Stimulated activated CD4-positive, alpha-beta T cell treated with anti-CD3 and anti-CD28 coated beads, Interleukin-2, amount 100 ng/mL, for 48 hours (primary cell): Measurements from ENCODE around the gene NIPAL1.
"Not testable (repeated sequence)": the region's sequence is repeated elsewhere in the genome, so short reads cannot be mapped to it uniquely, and the experiment has no call there.

Experiments used
- DNase-seq, 2 donors: peaks; one replicate each; pipeline ENCODE4 v3.0.0-alpha.2; 2020

The NIPAL1 gene

DNA sequence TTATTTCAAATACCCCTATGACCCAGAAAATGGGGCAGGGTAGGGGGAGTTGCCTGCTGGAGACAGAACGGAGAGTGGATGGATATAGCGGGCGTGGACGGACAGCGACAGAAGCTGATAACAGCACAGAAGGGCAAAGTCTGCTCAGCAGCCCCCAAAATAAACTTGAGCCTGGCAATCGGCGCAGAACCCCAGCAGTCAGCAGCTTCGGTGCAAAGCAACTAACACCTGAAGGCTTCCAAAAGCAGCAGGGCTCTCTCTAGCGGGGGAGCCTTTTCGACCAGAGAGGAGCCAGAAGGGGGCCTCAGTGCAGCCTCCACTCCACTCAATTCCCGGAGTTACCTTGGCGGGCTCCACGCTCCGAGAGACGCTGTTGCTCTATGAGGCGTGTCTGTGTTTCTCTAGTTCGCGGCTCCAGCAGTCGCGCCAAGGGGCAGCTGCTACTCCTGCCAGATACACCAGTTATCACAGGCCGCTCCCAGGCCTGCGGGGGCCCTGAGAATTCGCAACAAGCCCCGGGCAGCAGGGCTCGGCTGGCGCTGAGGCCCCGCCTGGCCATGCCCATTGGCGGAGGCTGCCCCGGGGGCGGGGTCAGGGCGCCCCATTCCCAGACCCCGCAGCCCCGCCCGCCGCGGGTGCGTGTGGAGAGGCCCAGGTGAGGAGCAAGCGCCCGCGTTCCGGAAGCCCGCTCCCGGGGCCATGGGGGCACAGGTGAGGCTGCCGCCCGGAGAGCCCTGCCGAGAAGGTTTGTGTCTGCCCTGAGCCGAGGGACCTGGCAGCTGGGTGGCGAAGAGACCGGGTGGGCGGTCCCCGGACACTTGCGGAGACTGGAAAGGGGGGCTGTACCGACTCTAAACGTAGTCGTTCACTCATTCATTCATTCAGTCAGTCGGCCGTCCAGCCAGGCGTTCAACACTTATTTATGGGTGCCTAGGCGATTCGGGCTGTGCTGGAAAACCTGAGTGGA is at the start of gene NIPAL1, which contains the start of gene CNGA1:
Gene NIPAL1 (plus strand): TSS at position 632 of the 967 bp plus-strand sequence. CDS start 68 bp downstream, at position 700.
Gene CNGA1 (minus strand): TSS at position 541 of the 967 bp plus-strand sequence. CDS start 63,992 bp downstream, outside the sequence.
- DNase-seq = peak; percentile 54 to 66

DNA sequence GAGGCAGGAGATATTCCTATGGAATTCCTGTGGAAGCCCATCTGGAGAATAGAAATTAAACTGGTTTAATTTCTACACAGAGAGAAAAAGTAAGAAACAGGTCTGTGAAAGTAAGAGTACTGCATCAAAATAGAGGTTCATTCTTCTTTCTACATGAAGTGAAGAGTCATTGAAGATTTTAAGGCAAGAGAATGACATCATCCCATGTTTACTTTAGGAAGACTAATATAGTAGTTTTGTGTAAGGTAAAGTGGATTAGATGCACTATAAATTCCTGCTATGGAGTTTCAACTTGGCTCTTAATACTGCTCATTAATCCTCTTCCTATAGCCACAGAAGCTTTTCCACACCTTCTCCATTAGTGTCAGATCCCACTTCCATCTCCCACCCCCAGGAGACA is 47.7 kb upstream of the NIPAL1 start:
- DNase-seq = no peak

DNA sequence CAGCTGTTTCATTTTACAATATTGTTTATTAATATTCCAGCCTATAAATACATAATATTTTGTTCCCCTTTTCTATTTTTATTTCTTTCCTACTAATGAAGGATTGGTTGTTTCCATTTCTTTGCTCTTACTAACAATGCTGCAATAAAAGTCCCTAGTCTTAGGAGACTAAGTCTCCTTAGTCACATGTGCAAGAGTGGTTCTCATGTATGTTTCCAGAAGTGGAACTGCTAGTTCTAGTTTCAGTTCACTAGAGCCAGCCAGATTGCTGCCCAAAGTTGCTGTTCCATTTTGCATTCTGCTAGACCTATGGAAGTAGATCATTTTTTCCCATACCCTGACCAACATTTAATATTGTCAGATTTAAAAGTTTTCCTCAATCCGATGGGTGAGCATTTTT is 44.4 kb upstream of the NIPAL1 start:
- DNase-seq = no peak

DNA sequence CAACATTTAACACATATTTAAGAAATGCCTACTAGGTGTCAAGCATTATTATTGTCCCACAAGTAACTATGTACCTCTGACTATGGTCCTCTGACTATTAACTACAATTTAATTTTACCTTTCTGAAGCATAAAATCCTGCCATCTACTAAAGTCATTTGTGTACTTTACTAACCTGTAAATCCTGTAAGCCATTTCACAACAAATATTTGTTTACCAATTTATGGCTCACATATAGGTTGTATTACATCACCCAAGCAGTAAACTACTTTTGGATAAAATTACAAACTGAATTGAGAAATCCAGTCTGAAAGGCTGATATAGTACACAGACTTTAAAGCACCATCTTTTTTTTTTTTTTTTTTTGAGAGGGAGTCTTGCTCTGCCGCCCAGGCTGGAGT is 43.9 kb upstream of the NIPAL1 start:
- no peak for DNase-seq

DNA sequence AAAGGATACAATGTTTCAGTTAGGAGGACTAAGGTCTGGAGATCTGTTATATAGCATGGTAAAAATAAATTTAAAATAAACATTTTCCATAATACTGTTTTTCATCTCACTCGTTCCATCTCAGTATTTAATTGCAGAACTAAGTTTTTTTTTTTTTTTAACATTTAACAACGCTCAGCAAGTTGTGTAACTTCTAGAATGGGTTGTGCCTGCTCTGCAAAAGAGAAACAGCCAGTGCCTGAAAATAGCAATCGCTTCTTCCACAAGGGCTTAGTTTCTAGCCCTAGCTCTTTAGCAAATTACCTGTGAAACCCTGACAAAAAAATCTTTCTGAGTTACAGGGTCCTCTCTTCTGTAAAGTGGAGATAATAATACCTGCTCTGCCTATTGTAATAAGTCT is 42.0 kb upstream of the NIPAL1 start:
- DNase-seq = no peak

DNA sequence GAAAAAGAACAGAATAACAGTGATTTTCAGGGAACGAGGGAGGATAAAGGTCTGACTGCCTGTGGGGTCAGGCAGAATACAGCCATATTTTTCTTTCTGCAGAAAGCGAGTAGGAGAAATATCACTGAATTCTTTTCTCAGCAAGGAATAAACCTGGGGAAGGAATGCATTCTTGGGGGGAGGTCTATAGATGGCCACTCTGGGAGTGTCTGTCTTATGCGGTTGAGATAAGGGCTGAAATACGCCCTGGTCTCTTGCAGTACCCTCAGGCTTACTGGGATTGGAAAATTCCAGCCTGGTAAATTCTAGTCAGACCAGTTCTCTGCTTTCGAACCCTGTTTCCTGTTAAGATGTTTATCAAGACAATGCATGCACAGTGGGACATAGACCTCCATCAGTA is 26.4 kb upstream of the NIPAL1 start:
- no peak for DNase-seq

DNA sequence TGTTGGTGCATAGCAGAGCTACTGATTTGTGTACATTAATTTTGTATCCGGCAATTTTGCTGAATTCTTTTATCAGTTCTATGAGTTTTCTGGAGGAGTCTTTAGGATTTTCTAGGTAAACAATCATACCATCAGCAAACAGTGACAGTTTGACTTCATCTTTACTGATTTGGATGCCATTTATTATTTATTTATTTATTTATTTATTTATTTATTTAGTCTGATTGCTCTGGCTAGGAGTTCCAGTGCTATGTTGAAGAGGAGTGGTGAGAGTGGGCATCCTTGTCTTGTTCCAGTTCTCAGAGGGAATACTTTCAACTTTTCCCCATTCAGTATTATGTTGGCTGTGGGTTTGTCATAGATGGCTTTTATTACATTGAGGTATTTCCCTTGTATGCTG is 24.1 kb upstream of the NIPAL1 start:
- not testable (repeated sequence) for DNase-seq

DNA sequence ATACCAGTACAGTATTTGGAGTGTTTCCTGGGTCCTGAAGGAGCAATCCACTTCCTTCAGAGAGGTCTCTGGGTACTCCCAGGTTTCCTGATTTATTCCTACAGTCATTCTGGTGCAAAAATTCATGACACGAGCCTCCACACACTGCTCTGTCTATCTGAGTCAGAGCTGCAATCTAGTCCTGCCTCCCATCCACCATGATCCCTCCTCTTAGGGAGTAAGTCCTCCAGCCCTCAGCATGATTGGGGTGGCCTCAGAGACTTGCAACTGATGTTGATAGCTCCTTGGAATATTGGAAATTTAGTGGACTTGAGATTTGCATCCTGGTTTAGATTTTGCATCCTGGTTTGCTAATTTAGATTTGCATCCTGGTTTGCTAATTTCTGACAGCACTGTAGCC is 20.6 kb upstream of the NIPAL1 start:
- DNase-seq = no peak

DNA sequence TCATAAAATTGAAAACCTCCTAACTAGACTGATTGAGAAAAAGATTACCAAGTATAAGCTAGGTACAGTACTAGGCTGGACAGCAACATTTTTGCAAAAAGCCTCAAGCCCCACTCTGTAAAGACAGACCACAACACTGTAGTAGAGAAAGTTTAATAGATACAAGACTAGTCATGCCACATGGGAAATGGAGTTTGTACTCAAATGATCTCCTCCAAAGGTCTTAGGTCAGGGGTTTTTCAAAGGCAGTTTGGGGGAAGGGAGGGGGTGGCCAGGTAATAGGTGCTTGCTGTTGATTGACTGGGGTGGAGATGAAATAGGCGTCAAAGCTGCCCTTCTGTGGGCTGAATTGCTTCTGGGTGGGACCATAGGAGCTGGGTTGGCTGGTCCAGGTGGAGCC is 14.3 kb upstream of the NIPAL1 start:
- DNase-seq = no peak

DNA sequence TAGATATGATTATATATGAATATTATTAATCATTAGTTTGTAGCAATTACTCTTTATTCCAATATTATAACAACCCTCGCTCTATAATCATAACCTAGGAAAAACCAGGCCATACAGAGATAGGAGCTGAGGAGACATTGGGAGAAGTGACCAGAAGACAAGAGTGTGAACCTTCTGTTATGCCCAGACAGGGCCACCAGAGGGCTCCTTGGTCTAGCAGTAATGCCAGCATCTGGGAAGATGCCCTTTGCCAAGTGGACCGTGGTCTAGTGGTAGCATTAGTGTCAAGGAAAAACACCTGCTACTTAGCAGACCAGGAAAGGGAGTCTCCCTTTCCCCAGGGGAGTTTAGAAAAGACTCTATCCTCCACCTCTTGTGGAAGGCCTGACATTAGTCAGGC is 13.0 kb upstream of the NIPAL1 start:
- peak; percentile 19 to 23 for DNase-seq

DNA sequence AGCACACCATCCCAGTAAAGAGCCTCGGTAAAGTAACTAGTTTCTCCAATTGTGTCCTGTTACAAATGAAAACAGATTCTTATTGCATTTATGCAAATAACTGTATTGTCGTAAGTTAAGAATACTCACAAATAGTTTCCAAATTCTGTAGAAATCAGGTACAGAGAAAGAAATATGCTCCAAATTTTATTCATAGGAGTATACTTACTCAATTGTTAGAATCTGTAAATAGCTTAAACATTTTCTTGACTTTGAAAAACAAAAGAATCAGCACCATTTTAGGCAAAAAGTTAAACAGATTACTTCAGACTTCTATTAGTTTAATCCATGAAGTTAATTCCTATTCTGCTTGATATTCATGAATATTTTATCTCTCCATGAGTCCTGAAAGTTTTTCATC is 10.8 kb upstream of the NIPAL1 start:
- no peak for DNase-seq

DNA sequence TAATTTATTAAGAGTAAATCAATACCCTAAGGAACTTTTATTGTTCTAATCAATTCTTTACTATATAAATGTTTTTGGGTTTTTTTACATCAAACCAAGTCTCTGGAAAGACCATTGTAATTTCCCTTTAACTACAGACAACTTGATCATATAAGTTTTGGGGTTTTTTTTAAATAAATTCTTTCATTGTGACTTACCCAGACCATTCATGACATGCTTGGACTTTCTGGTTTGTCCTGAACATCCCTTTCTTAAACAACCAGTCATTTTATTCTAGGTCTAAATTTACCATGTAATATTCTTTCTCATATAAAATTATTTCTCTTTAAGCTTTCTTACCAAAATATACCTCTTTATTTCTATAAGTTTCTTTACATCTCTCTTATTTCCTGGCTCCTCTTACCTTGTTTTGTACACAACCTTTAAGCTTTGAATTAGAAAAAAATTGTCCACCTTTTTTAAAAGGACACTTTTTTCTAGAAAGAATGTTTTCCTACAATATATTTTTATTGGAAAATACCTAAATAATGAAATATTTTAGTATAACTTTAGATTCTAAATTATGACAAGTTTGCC is 8.5 kb upstream of the NIPAL1 start:
- no peak for DNase-seq

DNA sequence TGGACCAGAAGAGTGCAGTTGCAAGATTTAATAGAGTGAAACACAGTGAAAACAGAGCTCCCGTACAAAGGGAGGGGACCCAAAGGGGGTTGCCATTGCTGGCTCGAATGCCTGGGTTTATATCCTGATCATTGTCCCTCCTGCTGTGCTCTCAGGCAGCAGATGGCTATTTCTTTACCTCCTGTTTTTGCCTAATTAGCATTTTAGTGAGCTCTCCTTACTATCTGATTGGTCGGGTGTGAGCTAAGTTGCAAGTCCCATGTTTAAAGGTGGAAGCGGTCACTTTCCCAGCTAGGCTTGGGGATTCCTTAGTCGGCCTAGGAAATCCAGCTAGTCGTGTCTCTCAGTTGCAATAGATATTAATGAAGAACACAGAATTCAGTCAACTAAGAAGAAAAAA is 5.7 kb upstream of the NIPAL1 start:
- DNase-seq = not testable (repeated sequence)

DNA sequence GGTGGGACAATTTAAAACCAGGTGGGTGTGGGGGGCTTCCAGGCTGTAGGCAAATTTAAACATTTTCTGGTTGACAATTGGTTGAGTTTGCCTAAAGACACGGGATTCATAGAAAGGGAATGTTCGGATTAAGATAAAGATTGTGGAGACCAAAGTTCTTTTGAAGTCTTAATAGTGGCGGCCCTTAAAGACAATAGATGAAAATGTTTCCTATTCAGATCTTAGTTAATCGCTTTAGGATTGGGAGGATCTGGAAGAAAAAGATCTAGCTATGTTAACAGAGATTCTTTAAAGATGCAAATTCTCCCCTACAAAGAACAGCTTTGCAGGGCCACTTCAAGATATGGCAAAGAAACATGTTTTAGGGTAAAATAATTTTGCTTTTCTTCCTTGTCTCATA is 4.8 kb upstream of the NIPAL1 start:
- DNase-seq = no peak

DNA sequence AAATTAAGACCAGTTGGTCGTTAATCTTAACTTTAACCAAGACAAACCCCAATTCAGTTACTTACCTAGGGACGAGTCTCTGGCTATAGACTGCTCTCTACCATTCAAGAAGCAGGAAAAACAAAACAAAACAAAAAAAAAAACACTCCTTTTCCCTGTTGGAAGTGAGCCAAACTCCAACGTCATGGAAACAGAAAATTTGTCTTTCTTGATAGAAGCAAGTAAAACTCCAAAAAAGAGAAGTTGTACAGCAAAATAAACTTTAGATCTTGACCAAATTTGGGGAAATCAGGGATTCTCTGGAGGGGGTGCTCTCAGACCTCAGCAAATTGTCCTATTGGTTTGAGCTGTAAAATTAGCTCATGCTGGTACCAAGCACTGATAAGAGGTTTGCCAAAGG is 3.7 kb upstream of the NIPAL1 start:
- no peak for DNase-seq

DNA sequence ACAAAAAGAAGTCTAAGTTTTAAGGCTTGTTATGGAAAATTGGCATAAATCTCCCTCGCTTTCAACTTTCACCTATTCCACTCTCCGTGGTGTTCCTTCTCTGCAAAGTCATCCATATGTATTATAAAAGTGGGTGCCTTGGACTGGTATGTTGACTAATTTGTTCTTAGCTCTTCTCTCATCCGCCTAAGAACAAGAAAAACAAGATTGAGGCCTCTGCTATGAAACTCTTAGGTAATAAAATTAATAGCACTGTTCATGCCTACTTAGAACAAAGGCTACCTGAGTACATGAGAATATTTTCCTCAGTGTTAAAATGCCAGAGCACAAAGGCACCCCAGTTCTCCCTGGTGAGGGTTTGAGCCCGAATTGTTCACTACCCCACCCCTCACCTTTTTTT is 1.4 kb upstream of the NIPAL1 start:
- DNase-seq = no peak

DNA sequence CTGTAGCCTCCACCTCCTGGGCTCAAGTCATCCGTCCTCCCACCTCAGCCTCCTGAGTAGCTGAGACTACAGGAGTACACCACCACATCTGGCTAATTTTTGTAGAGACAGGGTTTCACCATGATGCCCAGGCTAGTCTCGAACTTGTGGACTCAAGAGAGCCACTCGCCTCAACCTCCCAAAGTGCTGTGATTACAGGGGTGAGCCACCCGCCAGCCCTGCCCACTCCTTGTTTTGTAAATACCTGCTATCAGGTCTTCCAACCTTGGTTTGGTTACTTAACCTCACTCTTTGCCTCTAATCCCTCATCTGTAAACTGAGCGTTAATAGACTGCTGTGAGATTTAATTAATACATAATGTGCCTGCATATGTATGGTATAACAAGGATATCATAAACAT is 894 bp upstream of the NIPAL1 start:
- no peak for DNase-seq

DNA sequence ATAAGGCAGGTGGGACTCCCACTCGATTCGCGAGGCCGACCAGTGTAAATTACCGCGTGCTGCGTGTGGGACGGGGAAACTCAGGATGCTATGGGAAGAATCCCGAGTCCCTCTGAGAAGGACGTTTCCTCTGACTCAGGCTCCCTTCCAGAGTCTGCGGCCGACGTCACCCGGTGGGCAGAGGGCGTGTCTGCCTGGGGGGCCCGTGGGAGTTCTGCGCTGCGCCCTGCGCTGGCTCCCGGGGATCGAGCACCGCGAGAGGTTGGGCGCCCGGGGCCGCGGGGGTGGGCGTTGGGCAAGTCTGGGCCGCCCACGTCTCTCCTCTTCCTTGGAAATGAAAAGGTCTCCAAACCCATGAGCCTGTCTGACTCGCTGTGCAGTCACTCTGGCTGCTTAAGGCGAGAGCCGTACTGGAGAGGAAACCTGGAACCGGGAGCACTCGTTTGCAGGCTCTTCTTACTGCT is 568 bp downstream of the NIPAL1 start:
- peak; percentile 25 to 57 for DNase-seq

DNA sequence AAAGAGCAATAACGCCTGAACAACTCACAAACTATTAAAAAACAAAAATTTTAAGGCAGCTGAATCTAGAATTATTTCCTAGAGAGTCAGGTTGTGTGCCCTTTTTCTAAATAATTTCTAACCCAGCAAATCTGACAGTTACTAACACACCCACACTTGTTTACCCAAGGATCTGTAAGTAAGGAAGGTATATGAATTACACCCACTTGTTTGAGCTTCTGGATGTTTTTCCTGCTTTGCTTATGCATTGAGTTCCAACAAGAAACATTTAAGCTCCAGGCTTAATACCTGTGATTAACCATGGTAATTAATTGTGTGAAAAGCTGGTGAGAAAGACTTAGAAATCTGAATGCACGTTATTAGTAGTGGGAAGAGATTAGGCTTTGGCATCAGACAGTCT is 1.5 kb downstream of the NIPAL1 start:
- DNase-seq = no peak

DNA sequence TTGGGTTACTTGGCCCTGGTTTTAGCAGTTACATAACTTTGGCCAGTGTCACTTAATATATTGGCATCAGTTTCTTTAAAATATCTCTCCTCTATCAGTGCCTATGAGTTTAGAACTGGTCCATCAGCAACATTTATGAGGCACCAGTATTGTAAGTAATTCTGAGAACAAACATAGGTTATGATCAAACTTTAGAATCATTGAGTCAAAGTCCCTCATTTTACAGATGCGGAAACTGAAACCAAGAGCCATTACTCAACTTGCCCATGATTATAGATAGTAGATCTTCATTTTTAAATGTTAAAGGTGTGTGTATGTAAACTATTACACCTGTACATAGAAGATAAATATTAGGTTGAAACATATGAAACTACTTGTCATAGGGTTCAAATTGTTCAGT is 4.5 kb downstream of the NIPAL1 start:
- DNase-seq = no peak

DNA sequence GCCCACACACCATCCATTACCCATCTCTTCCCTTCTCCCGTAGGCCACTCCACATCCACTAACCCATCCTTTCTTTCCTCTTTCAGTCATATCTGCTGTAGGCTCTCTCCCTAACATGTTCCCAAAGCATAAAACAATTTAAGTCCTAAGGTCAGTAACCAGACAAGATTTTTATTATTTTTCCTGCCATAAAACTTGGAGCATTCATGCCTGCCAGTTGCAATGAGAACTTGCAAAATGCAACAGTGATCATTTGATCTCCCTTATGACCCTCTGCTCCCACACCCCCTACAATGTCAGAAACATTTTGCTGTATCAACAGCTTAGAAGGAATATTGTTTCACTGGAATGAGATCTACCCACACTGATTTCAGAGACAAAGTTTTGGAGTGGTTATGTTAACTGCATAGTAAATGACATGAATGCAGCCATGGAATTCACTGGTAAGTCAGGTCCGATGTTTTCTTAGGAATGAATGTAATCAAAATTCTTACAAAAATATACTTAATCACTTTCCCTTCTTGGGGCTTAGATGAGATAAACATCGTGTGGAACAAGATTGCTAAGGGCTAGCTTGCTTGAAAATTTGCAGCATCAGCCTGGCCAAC is 5.7 kb downstream of the NIPAL1 start:
- DNase-seq = no peak

DNA sequence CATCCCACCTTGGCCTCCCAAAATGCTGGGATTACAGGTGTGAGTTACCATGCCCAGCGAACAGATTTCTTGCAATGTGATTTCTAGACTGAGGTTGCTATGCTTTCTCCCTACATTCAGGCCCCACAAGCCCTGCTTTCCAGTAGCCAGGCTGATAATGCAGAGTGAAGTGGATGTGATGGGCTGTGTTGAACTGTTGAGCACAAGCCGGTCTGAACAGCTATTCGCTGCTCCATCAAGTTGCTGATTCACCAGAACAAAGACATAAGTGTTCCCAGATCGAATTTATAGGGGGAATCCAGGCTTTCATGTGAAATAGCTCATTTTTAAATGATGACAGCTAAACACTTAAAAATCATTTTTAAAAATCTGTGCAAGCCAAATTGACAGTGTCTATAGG is 8.0 kb downstream of the NIPAL1 start:
- no peak for DNase-seq

DNA sequence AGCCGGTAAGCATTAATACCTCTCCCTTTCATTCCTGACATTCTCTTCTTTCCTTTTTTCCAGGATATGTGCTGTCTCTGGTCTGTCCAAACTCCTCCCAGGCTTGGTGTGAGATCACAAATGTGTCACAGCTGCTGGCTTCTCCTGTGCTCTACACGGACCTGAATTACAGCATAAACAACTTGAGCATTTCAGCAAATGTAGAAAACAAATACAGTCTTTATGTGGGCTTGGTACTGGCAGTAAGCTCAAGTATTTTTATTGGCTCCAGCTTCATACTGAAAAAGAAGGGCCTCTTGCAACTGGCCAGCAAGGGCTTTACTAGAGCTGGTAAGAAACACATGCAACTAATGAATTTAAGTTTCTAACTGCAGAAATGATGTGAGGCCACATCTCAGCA is 8.4 kb downstream of the NIPAL1 start:
- DNase-seq = no peak

DNA sequence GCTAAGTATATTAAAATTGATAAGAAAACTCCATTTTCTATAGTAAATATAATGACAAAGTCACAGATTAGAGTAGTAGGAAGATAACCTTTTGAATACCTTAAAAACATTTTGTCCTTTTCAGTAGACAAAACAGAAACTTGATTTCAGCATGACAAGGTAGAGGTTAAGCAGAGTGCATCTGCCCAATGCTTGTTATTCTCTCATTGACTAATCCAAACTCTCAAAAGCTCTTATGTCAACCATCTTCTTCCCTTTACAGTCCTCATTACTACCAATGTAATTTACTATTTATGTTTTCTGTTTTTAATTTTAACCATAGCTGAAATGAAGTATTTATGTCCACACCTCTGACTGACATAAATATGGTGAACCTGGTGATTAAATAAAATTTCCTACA is 11.1 kb downstream of the NIPAL1 start:
- DNase-seq = no peak
